DOHH2 (cell line): ENCODE data around the gene PTX4.

Experiments used
- H3F3A ChIP-seq: fragments of 200-600 bp; sonication (generic), shearing (Covaris generic); 2 replicates; pipeline ENCODE4 v1.6.0; 2016; ENCODE audit warnings: antibody characterized with exemption, mild to moderate bottlenecking; ENCODE audit not compliant: control insufficient read depth, insufficient read depth
- H3K27ac ChIP-seq: fragments of 200-600 bp; sonication (generic); 2 replicates; pipeline ENCODE4 v1.5.1; 2014; ENCODE audit warnings: low read depth, mild to moderate bottlenecking, low read length, moderate library complexity
- H3K27me3 ChIP-seq: fragments of 200-600 bp; sonication (generic); 2 replicates; pipeline ENCODE4 v1.6.1; 2014; ENCODE audit warnings: mild to moderate bottlenecking, low read length, mixed read lengths; ENCODE audit not compliant: control insufficient read depth
- H3K36me3 ChIP-seq: fragments of 200-600 bp; sonication (generic); 2 replicates; pipeline ENCODE4 v1.6.1; 2014; ENCODE audit warnings: mild to moderate bottlenecking, low read length, moderate library complexity, mixed read lengths; ENCODE audit not compliant: control insufficient read depth
- H3K4me1 ChIP-seq: fragments of 200-600 bp; sonication (generic); 2 replicates; pipeline ENCODE4 v1.6.1; 2014; ENCODE audit warnings: mild to moderate bottlenecking, low read length, mixed read lengths; ENCODE audit not compliant: control insufficient read depth
- H3K4me2 ChIP-seq: fragments of 200-600 bp; sonication (generic); 2 replicates; pipeline ENCODE4 v1.6.0; 2014; ENCODE audit warnings: mild to moderate bottlenecking, low read length, moderate library complexity
- H3K4me3 ChIP-seq: fragments of 200-600 bp; sonication (generic); 2 replicates; pipeline ENCODE4 v1.5.1; 2014; ENCODE audit warnings: mild to moderate bottlenecking, low read length, mixed read lengths
- H3K79me2 ChIP-seq: fragments of 200-600 bp; sonication (generic); 2 replicates; pipeline ENCODE4 v1.6.1; 2014; ENCODE audit warnings: mild to moderate bottlenecking, low read length, mixed read lengths; ENCODE audit not compliant: control insufficient read depth
- H3K9me2 ChIP-seq: fragments of 200-600 bp; sonication (generic); replicated peaks from 2 replicates; pipeline ENCODE4 v1.6.1; 2014; ENCODE audit warnings: mild to moderate bottlenecking, low read length, mixed read lengths; ENCODE audit not compliant: control insufficient read depth
- H3K9me3 ChIP-seq: fragments of 200-600 bp; sonication (generic); 2 replicates; pipeline ENCODE4 v1.6.1; 2014; ENCODE audit warnings: antibody characterized with exemption, low read length, mixed read lengths; ENCODE audit not compliant: control insufficient read depth, insufficient read depth
- H4K20me1 ChIP-seq: fragments of 200-600 bp; sonication (generic); 2 replicates; pipeline ENCODE4 v1.6.0; 2014; ENCODE audit warnings: low read depth, mild to moderate bottlenecking, antibody characterized with exemption, low read length, moderate library complexity; ENCODE audit not compliant: control insufficient read depth, insufficient read depth
- CTCF ChIP-seq: fragments of 200-600 bp; sonication (generic); IDR thresholded peaks from one replicate; pipeline ENCODE4 v1.5.1; 2014; ENCODE audit warnings: antibody characterized with exemption, mild to moderate bottlenecking, low read depth, low read length; ENCODE audit not compliant: poor library complexity, severe bottlenecking
- EZH2phosphoT487 ChIP-seq: fragments of 200-600 bp; sonication (generic); IDR thresholded peaks from 2 replicates; pipeline ENCODE4 v1.6.1; 2017; ENCODE audit warnings: borderline replicate concordance, mild to moderate bottlenecking, antibody characterized with exemption, low read length, moderate library complexity, mixed read lengths

Gene PTX4

DNA sequence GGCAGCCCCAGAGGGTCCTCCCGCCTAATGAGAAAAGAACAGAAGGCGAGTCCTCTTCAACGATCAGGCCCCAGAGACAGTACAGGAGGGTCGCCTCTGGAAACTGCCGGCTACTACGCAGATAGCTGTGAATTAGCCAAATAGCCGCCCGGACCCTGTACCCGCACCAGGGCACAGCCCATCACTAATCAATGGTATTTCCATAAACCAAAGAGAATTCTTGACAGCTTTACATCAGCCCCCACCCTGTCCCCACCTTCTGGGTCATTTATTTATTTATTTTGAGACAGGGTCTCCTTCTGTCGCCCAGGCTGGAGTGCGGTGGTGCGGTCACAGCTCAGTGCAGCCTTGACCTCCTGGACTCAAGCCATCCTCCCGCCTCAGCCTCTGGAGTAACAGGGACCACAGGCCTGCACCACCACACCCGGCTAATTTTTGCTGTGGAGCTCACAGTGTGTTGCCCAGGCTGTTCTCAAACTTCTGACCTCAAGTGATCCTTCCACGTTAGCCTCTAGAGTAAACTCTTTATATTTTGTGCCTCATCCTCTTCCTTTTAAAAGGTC is 13.1 kb downstream of the PTX4 start:
- Histone ChIP-seq H3F3A (peaks cover 10% of the 10 kb centered on the region; the same call in 1 of the 2 replicates), H3K4me2 (peak overlapping the region; percentile 94), H3K27ac (peak overlapping the region; percentile 61), H3K9me3 (no peaks in the 10 kb centered on the region), H3K27me3 (peaks cover 2% of the 10 kb centered on the region), H3K4me1 (peaks cover 43% of the 10 kb centered on the region), H3K9me2 (no peaks in the 10 kb centered on the region), H4K20me1 (no peaks in the 10 kb centered on the region), H3K79me2 (peaks cover 49% of the 10 kb centered on the region), H3K36me3 (0 out of 2 replicates have a peak, but pooled peaks cover 4% of the 10 kb centered on the region), H3K4me3 (peak overlapping the region; percentile 95)
- TF ChIP-seq CTCF: no peak
- no peak for TF ChIP-seq EZH2phosphoT487

DNA sequence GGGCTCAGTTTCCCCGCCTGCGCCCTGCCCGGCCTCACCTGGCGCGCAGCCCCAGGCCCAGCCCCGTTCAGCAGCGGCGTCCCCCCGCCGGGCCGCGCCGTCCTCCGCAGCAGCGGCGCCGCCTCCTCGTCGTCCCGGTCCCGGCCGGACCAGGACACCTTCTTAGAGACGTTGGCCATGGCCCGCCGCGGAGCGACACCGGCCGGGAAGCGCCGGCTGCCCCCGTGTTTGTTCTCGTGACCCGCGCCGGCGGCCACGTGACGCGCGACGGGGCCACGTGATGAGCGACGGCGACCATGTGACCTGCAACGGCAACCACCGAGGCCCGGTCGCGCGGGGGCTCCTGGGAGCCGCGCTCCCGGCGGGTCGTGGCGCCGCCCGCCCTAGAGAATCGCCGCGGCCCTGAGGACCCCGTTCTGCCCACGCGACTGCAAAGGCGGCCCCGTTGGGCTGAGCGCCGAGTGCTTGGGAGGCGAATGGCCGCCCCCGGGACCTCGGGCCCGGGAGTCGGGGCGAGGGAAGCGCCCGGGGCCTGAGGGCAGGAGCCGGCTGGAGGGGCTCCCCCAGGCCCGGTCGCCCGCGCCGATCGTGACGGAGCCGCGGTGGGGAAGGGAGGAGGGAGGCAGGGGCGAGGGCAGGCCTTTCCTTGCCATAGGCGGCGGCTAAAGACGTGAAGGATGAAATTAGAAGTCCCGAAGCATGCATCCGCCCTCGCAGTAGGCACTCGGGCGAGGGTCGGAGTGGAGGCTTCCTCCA is 13.8 kb downstream of the PTX4 start, which contains the start of gene CLCN7:
CLCN7 (minus strand) TSS at position 233 of the 756 bp plus-strand sequence; CDS start at position 179, 54 bp downstream.
- H3K9me2 ChIP-seq: no peaks in the 10 kb centered on the region
- H3K27ac ChIP-seq: peak within 1 kb of the TSS; percentile 61
- H3K79me2 ChIP-seq: peaks cover 56% of the 10 kb centered on the region
- no peaks in the 10 kb centered on the region for H4K20me1 ChIP-seq
- TF ChIP-seq CTCF: no peak
- no peak for TF ChIP-seq EZH2phosphoT487
- no peaks in the 10 kb centered on the region for H3K9me3 ChIP-seq
- peak within 1 kb of the TSS; percentile 95 for H3K4me3 ChIP-seq
- no peaks in the 10 kb centered on the region for H3K27me3 ChIP-seq
- H3F3A ChIP-seq: peaks cover 6% of the 10 kb centered on the region; the same call in 1 of the 2 replicates
- H3K4me2 ChIP-seq: peak within 1 kb of the TSS; percentile 94
- peaks cover 47% of the 10 kb centered on the region for H3K4me1 ChIP-seq
- H3K36me3 ChIP-seq: 0 out of 2 replicates have a peak, but pooled peaks cover 4% of the 10 kb centered on the region

- Histone ChIP-seq H3K9me2 (no peaks in the 10 kb centered on the region), H3K4me3 (peak overlapping the region; percentile 95), H3K36me3 (0 out of 2 replicates have a peak, but pooled peaks cover 4% of the 10 kb centered on the region)
Observed at GRCh38 chr16:1474082-1474795, 14.5 kb downstream of the PTX4 start.

More at GRCh38 chr16:1474082-1474795, 14.5 kb downstream of the PTX4 start:
- TF ChIP-seq EZH2phosphoT487 (no peak), CTCF (no peak)
- Histone ChIP-seq H3K27me3 (no peaks in the 10 kb centered on the region), H3K79me2 (peaks cover 63% of the 10 kb centered on the region), H4K20me1 (no peaks in the 10 kb centered on the region), H3K9me3 (no peaks in the 10 kb centered on the region), H3K4me1 (peaks cover 54% of the 10 kb centered on the region), H3F3A (peaks cover 6% of the 10 kb centered on the region; the same call in 1 of the 2 replicates), H3K27ac (no peak overlapping the region), H3K4me2 (peak overlapping the region; percentile 94)
